H1 (cell line): ENCODE data around the gene NTPCR. TPM values are rescaled to one million over a fixed set of nuclear protein-coding genes. Genes with fewer than 3 reads are reported as not detected.

ENCODE experiments used
- BACH1 ChIP-seq: IDR thresholded peaks from 2 replicates; pipeline ENCODE4 v1.6.1; 2012; ENCODE audit warnings: low read length, improper control_type of control experiment
- HDAC2 ChIP-seq, 2 experiments: fragments of 300-600 bp in 1 of 2; sonication (generic) in 1 of 2; IDR thresholded peaks; 2 replicates each; pipeline ENCODE4 v1.6.1; 2011 to 2012; ENCODE audit warnings: low read depth in 2 of 2, low read length in 2 of 2, mild to moderate bottlenecking in 2 of 2, moderate library complexity in 2 of 2, borderline replicate concordance in 1 of 2, inconsistent platforms in 1 of 2
- SAP30 ChIP-seq: fragments of 300-600 bp; sonication (generic); IDR thresholded peaks from 2 replicates; pipeline ENCODE4 v1.7.1; 2012; ENCODE audit warnings: low read length, moderate library complexity, mild to moderate bottlenecking, inconsistent platforms; ENCODE audit not compliant: insufficient read depth, insufficient replicate concordance
- SP1 ChIP-seq: IDR thresholded peaks from 2 replicates; pipeline ENCODE4 v1.6.1; 2011; ENCODE audit warnings: low read depth, low read length
- TBP ChIP-seq: IDR thresholded peaks from 2 replicates; pipeline ENCODE4 v1.6.1; 2011; ENCODE audit warnings: low read depth, low read length, improper control_type of control experiment
- TEAD4 ChIP-seq: IDR thresholded peaks from 2 replicates; pipeline ENCODE4 v1.6.1; 2012; ENCODE audit warnings: low read depth, low read length, inconsistent platforms, mixed read lengths
- polyA plus RNA-seq, 7 experiments: library from polyadenylated mRNA; depleted of rRNA in 3 of 7; stranded (reverse) in 5 of 7; unstranded in 2 of 7; fragments of >200 nt in 5 of 7; fragments of 200-250 nt in 2 of 7; gene quantifications; 1 replicate in 5 of 7; 2 replicates in 1 of 7; 4 replicates in 1 of 7; pipeline versions ENCODE4 v1.2.1 to v1.2.3, GENCODE V29; 2011 to 2013; ENCODE audit warnings: missing spikeins in 2 of 7, mixed read lengths in 2 of 7
- total RNA-seq: library from RNA; stranded (reverse); fragmentation: NEBNext Ultra II Directional; extraction: Animal tissue kit (Norgen Biotek cat#: 25700); gene quantifications from 2 replicates; pipeline ENCODE4 v1.2.1, GENCODE V29; 2021

The NTPCR gene
- total and polyA plus RNA-seq, 2 of the 8 experiments (the other 6 are each of a cell fraction or from before 2014, with no cell fraction given) = 22.6 to 73.1 TPM

DNA sequence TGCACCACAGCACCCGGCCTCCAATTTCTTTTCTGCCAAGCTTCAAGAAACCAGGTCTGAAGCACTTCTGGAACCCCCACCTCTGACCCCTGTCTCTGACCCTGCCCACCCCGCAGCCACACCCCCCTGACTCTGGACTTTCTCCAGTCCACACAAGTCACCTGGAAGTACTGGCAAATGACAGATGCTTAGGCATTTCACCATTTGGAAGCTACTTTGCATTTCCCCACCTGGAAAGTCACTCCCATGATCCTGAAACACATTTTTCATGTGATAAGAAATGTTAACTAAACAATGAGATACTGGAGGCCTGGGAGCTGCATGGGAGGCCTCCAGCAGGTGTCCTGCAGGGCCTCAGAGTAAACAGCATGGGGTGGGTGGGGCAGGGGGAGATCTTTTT, 45.7 kb downstream of the NTPCR start (continued):
- TF ChIP-seq SP1 (no peak), SAP30 (no peak), BACH1 (no peak), TBP (no peak), TEAD4 (no peak), HDAC2 (IDR thresholded peaks at IDR 0.05; ENCODE audit: borderline replicate concordance in 1 of 2, low read depth in 2 of 2, low read length in 2 of 2) (no peak)
